Stimulated activated CD4-positive, alpha-beta T cell treated with anti-CD3 and anti-CD28 coated beads, Interleukin-12 subunit alpha, Interleukin-12 subunit beta, amount 100 ng/mL, for 48 hours (primary cell): Measurements from ENCODE around the gene P4HTM.

Source experiments
- DNase-seq, 3 donors: peaks; one replicate each; pipeline ENCODE4 v3.0.0-alpha.2; 2020; ENCODE audit warnings: low read depth in 2 of 3, low spot score in 1 of 3

P4HTM gene

DNA sequence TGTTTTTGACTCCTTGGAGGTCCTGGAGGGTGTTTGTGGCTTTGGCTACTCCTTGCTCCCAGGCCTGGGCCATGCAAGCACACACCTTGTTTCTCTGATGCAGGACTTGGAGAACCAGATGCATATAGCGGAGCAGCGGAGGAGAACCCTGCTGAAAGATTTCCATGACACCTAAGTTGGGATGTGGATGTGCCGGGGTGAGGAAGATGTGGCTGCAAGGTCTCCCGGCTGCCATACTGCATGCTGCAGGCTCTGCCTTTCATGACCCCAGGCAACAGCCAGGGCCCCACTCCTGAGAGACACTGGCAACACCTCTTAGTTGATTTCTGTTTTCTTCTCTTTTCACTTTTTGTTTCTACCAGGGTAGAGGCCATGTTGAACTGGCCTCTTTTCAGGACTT lies 6.9 kb upstream of the P4HTM start:
- DNase-seq = no peak

DNA sequence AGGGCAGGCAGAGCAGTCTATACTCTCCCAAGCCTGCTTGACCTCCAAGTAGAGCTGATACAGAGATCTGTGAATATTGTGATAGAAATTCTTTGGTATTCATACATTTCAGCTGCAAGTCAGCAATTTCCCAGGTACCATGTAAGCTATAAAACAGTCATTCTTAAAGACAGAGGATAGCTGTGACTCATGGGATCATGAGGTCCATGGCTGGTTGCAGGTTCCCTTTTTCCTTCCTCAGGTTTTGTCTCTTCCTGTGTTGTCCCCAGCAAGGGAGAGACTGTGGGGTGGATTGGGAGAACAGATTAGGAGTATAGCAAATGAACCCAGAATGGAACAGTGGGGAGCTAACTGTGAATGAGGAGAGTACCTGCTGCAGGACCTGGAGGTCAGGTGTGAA lies 5.4 kb upstream of the P4HTM start:
- no peak for DNase-seq

GRCh38 chr3:48985831-48986376 lies 4.1 kb upstream of the P4HTM start:
- no peak for DNase-seq

DNA sequence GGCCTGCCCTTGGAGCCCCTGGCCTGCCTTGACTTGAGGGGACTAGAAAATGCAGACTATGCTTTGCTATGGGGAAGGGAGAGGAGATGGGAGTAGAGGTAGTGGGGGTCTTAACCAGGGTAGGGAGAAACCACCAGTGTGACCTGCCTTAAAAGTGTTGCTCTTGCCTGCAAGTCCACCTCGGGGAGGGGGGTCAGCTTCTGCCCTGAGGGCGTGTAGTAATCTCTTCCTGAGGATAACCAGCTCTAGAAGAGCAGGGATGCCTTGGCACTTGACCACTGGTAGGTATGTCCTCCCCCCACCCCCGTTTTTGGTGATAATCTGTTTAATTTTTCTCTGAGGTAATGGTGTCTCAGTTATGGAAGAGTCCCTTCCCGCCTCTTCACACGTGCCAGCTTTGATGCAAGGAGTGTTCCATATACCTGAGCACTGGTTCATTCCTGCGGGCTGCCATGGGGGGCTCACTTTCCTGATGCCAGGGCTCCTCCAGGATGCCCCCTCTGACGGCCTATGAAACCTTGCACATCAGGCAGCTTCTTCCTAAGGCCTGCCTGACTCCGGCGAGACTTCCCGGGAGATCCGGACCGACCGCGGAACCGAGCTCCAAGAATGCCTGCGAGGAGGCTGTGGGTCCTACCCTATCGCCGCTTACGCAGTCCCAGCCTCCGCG lies 780 bp upstream of the P4HTM start:
- no peak for DNase-seq

GRCh38 chr3:48990636-48991469 lies 812 bp downstream of the P4HTM start:
- DNase-seq = no peak

GRCh38 chr3:48991851-48992545 lies 2.0 kb downstream of the P4HTM start:
- no peak for DNase-seq

DNA sequence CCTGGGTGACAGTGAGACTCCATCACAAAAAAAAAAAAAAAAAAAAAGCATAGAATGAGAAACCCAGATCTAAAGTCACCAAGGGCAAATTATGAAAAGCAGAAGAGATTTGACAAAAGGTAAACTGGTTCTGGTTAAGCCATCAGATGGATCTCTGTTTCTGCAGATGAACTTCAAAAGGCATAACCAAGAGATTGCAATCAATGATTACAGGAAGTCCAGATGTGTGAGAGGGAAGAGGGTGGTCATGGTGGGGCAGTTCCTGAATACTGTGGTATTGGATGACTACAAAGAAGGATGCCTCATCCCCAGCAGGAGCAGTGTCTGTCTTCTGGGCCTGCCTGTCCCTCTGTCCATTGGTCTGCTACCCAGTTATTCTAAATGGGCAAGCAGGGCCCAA lies 3.8 kb downstream of the P4HTM start:
- DNase-seq = no peak

- no peak for DNase-seq
Observed at GRCh38 chr3:48996640-48997039, 6.6 kb downstream of the P4HTM start.

- DNase-seq = no peak
Observed at GRCh38 chr3:48997102-48997635, 7.1 kb downstream of the P4HTM start.

DNA sequence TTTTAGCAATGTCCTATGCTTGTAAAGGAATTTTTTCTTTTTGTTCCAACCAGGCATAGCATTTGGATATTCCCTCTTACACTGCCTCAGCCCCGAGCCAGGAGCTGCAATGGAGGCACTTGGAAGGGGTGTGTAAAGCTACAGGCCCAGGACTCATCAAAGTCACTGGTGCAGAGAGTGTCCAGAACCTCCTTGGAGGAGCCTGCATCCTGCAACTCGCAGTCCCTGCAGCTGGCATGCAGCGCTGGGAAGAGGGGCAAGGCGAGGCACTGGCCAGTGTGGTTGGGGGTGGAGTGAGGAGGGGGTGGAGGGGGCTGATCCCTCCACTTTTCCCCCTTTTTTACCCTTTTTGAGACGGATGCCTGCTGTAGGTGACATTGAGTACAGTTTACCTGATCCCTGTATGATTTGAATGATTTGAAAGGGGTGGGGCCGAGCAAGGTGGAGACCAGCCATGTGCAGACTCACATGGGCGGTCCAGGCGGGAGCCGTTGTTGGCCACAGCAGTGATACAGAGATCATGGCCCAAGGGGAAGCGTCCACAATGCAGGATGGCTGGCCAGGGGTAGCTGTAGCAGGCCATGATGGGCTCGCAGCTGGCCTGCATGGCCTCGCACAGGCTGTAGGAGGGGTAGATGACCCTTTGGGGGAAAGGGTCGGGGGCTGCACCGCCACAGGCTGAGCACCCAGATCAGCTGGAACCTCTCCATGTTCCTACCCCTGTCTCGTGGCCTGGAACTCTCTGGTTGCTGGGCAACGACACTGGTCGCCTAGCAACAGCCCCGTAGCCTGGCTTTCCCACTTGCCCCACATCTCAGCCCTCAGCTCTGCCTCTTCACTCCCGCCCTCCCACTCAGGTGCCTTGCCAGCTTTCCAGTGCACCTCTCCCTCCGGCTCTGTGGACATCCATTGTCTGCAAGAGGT lies 7.9 kb downstream of the P4HTM start:
- DNase-seq = no peak

DNA sequence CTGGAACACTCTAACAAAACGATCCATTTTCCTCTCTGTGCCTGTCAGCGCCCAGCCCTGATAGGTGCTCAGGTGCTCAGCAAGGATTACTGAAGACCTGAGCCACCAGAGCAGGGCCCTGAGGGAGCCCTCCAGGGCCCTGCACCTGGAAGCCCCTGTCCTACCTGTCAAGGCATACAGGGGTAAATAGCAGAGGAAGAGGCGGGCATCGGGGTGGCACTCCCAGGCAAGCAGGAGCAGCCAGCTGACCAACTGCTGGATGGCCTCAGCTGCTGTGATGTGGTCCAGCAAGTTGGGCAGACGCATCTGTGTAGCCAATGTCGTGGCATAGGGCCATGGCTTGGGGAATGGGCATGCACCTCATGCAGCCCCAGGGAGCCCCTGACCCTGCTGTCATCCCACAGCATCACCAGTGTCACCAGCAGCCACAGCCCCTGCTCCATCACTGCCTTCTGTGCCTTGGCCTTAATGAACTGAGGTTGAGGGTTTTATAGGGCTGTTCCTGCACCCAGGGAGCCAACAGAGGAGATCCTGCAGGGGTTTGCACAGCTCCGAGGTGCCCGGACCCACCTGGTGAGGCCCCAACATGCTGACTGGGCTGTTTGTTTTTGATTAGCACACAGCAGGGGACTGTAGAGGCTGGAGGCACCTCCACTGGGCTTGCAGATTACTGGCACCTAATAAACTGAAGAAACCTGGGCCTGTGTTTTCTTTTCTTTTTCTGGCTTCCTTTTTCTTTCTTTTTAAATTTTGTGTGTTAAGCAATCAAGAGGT lies 9.2 kb downstream of the P4HTM start:
- no peak for DNase-seq

DNA sequence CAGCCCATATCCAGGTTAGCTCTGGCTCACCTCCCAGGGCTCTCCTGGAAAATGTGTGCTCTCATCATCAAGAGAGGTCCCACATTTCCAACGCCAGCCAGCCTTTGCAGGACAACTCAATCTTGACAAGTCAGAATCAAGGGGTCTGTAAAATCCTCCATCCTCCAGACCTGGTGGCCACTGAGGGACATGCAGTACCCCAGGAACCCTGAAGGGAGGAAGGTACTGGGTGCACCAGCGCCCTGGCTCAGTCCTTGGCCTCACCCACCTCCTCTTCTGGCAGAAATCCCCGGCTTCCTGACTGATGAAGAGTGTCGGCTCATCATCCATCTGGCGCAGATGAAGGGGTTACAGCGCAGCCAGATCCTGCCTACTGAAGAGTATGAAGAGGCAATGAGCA lies 11.1 kb downstream of the P4HTM start:
- no peak for DNase-seq

DNA sequence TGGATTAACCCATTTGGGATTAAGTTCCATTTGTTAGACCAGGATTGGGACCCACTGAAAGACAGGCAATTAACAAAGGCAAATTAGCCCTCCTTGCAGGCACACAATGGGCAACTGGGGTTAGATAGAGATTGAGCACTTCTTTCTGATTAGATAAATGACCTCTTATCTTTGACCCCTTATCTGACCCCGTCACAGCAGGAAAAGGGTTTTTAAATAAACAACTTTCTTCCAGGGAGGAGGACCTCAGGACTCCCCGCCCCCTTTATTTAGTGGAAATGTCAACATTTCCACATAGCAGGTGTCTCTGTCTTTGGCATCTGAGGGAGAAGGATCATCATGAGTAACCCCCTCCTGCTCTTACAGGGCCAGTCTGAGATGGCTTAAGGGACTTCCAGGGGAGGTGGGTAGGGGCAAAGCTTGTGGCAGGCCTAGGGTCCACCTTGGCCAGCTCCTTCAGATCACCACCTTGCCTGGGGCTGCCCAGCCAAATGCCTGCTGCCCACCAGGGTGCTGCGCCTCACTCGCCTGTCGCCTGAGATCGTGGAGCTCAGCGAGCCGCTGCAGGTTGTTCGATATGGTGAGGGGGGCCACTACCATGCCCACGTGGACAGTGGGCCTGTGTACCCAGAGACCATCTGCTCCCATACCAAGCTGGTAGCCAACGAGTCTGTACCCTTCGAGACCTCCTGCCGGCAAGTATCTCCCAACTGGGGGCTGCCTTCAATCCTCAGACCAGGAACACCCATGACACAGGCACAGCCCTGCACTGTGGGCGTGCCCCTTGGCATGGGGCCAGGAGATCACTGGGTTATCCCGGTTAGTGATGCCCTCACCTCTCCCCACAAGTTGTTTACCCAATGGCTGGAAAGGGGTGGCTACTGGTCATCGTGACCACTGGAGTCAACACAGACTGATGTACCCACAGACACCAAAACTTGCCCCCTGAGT lies 14.6 kb downstream of the P4HTM start:
- no peak for DNase-seq

- DNase-seq = no peak
Observed at GRCh38 chr3:49005303-49005680, 15.3 kb downstream of the P4HTM start.

DNA sequence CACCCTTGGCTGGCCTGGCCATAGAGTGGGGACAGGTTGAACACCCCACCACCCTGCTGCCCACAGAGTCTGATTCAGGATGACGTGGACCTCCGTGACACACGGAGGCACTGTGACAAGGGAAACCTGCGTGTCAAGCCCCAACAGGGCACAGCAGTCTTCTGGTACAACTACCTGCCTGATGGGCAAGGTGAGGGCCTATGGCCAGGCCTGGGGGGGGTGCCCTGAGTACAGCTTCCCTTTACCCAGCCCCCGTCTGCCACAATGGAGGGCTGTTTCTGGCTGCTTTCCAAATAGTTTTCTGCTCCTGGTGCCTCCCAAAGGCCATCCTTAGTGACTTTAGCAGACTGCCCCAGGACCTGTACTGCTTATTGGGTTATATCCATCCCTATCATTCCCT lies 16.0 kb downstream of the P4HTM start:
- no peak for DNase-seq

DNA sequence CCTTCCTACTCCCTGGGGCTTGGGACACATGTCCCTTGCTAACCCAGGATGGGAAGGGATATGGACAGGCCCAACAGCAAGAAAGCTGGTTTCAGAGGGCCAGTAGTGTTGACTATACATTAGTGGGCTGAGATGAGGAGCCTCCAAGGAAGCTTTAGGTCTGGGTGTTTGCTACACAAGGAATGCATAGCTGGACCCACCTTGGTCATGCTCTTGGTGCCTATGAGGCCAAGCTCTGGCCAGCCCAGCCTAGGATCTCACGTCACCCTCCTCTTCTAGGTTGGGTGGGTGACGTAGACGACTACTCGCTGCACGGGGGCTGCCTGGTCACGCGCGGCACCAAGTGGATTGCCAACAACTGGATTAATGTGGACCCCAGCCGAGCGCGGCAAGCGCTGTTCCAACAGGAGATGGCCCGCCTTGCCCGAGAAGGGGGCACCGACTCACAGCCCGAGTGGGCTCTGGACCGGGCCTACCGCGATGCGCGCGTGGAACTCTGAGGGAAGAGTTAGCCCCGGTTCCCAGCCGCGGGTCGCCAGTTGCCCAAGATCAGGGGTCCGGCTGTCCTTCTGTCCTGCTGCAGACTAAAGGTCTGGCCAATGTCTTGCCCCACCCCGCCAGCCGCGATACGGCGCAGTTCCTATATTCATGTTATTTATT lies 16.5 kb downstream of the P4HTM start:
- DNase-seq = no peak

- DNase-seq = peak; percentile 96 to 98 (median 97)
Observed at GRCh38 chr3:49007068-49007770, 17.2 kb downstream of the P4HTM start, which contains the start of gene WDR6. TSS of gene WDR6 (plus strand) at chr3:49007391. CDS start at chr3:49007432, 41 bp downstream.
